Thoracic aorta (tissue), 2 donors: Measurements from ENCODE around the gene NME5. TPM values are rescaled to one million over a fixed set of nuclear protein-coding genes. Genes with fewer than 3 reads are reported as not detected.

Experiments
- ATAC-seq: fragments of 150-250 bp; one replicate; pipeline ENCODE4 v1.8.0; 2017; ENCODE audit warnings: low read depth; ENCODE audit not compliant: insufficient number of reproducible peaks, low FRiP score
- DNase-seq: peaks from one replicate; pipeline ENCODE4 v3.0.0-alpha.2; 2020; ENCODE audit warnings: low spot score
- H3K27ac ChIP-seq, 2 donors: fragments of 200-600 bp; sonication (generic); 1 replicate in 1 of 2; 2 replicates in 1 of 2; pipeline ENCODE4 v1.5.1; 2016; ENCODE audit warnings: mild to moderate bottlenecking in 2 of 2, moderate library complexity in 2 of 2
- H3K27me3 ChIP-seq: fragments of 200-600 bp; sonication (generic); replicated peaks from 2 replicates; pipeline ENCODE4 v1.6.0; 2016; ENCODE audit warnings: mild to moderate bottlenecking; ENCODE audit not compliant: insufficient read depth
- H3K36me3 ChIP-seq: fragments of 200-600 bp; sonication (generic); one replicate; pipeline ENCODE4 v1.5.1; 2016
- H3K4me1 ChIP-seq, 2 donors: fragments of 200-600 bp; sonication (generic); 1 replicate in 1 of 2; 2 replicates in 1 of 2; pipeline versions ENCODE4 v1.5.1 to v1.6.0; 2016; ENCODE audit warnings: low read depth in 2 of 2, mild to moderate bottlenecking in 1 of 2; ENCODE audit not compliant: control insufficient read depth in 1 of 2
- H3K4me3 ChIP-seq: fragments of 200-600 bp; sonication (generic); 2 replicates; pipeline ENCODE4 v1.5.1; 2016; ENCODE audit warnings: mild to moderate bottlenecking
- H3K9me3 ChIP-seq: fragments of 200-600 bp; sonication (generic); 2 replicates; pipeline ENCODE4 v1.5.1; 2016
- total RNA-seq, 2 donors: library from RNA; depleted of rRNA; stranded (reverse); fragments of >200 nt; gene quantifications; one replicate each; pipeline versions ENCODE4 v1.1.0 to v1.2.3, GENCODE V29; 2016
- TF ChIP-seq, protein P1 (sequence below): fragments of 200-600 bp; sonication (generic); IDR thresholded peaks from one replicate; pipeline ENCODE4 v1.5.1; 2019; ENCODE audit warnings: antibody characterized with exemption

The NME5 gene
- total RNA-seq, 2 donors from 2014 or later = 3.8 TPM; not detected in 1

DNA sequence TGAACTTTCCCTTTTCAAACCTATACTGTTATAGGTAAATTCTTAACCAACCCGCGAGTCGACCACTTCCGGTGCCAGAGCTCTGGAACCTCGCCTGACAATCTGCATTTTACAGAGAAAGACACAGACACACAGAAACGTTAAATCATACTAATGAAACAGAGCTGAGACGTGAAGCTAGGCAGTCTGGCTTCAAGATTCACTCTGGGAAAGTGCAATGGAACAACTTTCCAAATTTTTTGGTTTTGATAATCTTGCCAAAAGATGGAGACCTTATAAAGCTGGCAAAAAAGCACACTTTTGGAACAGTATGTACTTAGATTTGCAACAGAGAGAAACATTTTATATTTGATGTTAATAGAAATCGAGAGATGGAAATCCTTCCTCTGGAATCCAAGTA lies 71.3 kb downstream of the NME5 start:
- peaks cover 0 to 23% of the 10 kb centered on the region in 2 donors for H3K4me1 ChIP-seq

More for the DNA sequence above, 71.3 kb downstream of the NME5 start:
- no peaks in the 10 kb centered on the region for H3K9me3 ChIP-seq
- no peaks in the 10 kb centered on the region for H3K36me3 ChIP-seq
- DNase-seq (no peak), ATAC-seq (no peak)
- no peaks in the 10 kb centered on the region for H3K27me3 ChIP-seq
- H3K27ac ChIP-seq = no peak overlapping the region
- TF ChIP-seq, protein P1, sequence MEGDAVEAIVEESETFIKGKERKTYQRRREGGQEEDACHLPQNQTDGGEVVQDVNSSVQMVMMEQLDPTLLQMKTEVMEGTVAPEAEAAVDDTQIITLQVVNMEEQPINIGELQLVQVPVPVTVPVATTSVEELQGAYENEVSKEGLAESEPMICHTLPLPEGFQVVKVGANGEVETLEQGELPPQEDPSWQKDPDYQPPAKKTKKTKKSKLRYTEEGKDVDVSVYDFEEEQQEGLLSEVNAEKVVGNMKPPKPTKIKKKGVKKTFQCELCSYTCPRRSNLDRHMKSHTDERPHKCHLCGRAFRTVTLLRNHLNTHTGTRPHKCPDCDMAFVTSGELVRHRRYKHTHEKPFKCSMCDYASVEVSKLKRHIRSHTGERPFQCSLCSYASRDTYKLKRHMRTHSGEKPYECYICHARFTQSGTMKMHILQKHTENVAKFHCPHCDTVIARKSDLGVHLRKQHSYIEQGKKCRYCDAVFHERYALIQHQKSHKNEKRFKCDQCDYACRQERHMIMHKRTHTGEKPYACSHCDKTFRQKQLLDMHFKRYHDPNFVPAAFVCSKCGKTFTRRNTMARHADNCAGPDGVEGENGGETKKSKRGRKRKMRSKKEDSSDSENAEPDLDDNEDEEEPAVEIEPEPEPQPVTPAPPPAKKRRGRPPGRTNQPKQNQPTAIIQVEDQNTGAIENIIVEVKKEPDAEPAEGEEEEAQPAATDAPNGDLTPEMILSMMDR = no peak
- H3K4me3 ChIP-seq = no peak overlapping the region

Other genes with a start within 250 kb of the NME5 start
- gene PKD2L2, start 250.0 kb downstream of the NME5 start, total RNA-seq = not detected
- 100 to 1,000 TPM in 1 of 2 donors, 10 to 100 TPM in 1; 65.1 to 134 TPM for gene FAM13B, start 106.3 kb downstream of the NME5 start, total RNA-seq
- gene WNT8A, start 55.4 kb downstream of the NME5 start, total RNA-seq = not detected
- 10 to 100 TPM; 34.7 to 71.7 TPM for gene BRD8, start 39.2 kb upstream of the NME5 start, total RNA-seq
- gene KIF20A, start 39.7 kb upstream of the NME5 start, total RNA-seq = 1 to 10 TPM in 1 of 2 donors, under 1 TPM in 1; 0.78 to 1.1 TPM
- 10 to 100 TPM; 13.5 to 17.7 TPM for gene CDC23, start 73.9 kb upstream of the NME5 start, total RNA-seq
- gene GFRA3, start 135.2 kb upstream of the NME5 start, total RNA-seq = under 1 TPM in 1 of 2 donors, not detected in 1; 0.27 TPM
- not detected for gene CDC25C, start 192.4 kb upstream of the NME5 start, total RNA-seq
- 10 to 100 TPM; 22.6 to 24.9 TPM for gene FAM53C, start 198.8 kb upstream of the NME5 start, total RNA-seq
- gene KDM3B, start 213.3 kb upstream of the NME5 start, total RNA-seq = 10 to 100 TPM; 50.1 to 86.2 TPM